D721Med (cell line): ENCODE results near the gene CABLES2.

Experiments
- DNase-seq: peaks from one replicate; pipeline ENCODE4 v3.0.0; 2011; ENCODE audit warnings: low spot score; ENCODE audit not compliant: insufficient read length
- FAIRE-seq: peaks from 2 replicates; lab custom pipeline; 2011; peaks lifted over from hg19 to GRCh38; lab: Jason Lieb, UNC
- TF ChIP-seq, protein P1 (sequence below): IDR thresholded peaks from 2 replicates; pipeline ENCODE4 v1.5.1; 2012; ENCODE audit warnings: mild to moderate bottlenecking, control low read depth; ENCODE audit not compliant: insufficient read depth; ENCODE audit errors: missing control alignments

CABLES2 gene

DNA sequence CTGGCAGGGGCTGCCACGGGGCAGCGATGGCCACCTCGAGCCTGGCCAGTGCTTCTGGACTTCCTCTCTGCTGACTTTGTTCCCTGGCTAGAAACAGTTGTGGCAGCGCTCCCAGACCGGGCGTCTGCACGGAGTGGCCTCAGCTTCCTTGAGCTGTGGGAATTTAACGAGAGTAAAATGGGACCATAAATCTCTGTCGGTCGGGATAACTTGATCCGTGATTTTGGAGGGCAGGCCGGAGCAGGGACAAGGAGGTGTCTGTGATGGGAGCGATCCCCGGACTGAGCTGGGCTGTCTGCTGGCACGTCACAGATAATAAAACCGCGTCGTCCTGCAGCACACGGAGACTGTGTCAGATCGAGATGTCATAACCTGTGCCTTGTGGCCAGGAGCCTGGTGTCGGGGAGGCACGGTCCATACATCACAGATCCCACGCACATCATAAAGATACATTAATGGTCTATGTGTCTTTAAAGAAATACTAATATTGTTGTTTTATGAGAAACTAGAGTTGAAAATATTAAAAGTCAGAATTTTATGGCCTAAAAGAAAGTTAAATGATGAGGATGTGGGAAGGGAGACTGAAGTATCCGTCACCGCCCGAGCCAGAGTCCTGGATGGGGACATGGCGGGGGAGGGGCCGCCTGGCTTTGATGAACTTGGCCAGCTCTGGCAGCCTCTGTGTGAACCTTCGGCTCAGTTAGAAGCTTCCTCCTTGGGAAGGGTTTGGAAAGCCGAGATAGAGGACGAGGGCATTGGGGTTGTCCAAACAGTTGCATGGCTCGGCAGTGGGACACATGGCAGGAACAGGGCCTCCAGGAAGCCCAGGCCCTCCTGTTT lies 26.8 kb upstream of the CABLES2 start:
- no peak for FAIRE-seq
- DNase-seq, result no peak
- TF ChIP-seq, protein P1, sequence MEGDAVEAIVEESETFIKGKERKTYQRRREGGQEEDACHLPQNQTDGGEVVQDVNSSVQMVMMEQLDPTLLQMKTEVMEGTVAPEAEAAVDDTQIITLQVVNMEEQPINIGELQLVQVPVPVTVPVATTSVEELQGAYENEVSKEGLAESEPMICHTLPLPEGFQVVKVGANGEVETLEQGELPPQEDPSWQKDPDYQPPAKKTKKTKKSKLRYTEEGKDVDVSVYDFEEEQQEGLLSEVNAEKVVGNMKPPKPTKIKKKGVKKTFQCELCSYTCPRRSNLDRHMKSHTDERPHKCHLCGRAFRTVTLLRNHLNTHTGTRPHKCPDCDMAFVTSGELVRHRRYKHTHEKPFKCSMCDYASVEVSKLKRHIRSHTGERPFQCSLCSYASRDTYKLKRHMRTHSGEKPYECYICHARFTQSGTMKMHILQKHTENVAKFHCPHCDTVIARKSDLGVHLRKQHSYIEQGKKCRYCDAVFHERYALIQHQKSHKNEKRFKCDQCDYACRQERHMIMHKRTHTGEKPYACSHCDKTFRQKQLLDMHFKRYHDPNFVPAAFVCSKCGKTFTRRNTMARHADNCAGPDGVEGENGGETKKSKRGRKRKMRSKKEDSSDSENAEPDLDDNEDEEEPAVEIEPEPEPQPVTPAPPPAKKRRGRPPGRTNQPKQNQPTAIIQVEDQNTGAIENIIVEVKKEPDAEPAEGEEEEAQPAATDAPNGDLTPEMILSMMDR, result no peak

GRCh38 chr20:62430866-62431447 lies 23.9 kb upstream of the CABLES2 start:
- no peak for DNase-seq
- FAIRE-seq, result no peak
- TF ChIP-seq, protein P1, result no peak

DNA sequence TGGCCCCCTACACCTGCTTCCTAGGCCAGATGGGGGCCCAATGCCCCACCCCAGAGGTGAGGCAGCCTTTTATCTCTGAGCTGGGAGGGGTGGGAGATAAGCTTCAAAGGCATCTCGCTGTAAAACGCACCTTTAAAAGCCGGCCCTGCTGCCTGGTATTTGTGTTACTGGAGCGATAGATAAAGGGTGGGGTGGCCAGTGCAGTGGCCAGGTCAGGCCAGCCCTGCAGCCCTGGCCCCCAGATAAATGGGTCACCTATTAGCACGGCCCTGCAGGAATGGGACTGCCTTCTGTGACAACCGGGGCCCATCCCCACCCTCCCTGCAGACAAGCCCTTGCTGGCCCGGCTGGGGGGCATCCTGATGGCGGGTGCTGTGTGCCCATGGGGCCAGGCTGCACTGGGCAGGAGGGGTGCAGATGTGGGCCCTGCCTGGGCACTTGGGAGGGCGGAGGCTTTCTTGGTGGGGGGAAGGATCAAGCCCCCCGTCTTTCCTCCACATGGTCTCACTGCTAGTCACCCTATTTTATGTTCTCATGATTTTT lies 23.3 kb upstream of the CABLES2 start:
- TF ChIP-seq, protein P1, result no peak
- DNase-seq (no peak), FAIRE-seq (no peak)

GRCh38 chr20:62429455-62430310 lies 22.6 kb upstream of the CABLES2 start:
- TF ChIP-seq, protein P1, result no peak
- FAIRE-seq (no peak), DNase-seq (no peak)

DNA sequence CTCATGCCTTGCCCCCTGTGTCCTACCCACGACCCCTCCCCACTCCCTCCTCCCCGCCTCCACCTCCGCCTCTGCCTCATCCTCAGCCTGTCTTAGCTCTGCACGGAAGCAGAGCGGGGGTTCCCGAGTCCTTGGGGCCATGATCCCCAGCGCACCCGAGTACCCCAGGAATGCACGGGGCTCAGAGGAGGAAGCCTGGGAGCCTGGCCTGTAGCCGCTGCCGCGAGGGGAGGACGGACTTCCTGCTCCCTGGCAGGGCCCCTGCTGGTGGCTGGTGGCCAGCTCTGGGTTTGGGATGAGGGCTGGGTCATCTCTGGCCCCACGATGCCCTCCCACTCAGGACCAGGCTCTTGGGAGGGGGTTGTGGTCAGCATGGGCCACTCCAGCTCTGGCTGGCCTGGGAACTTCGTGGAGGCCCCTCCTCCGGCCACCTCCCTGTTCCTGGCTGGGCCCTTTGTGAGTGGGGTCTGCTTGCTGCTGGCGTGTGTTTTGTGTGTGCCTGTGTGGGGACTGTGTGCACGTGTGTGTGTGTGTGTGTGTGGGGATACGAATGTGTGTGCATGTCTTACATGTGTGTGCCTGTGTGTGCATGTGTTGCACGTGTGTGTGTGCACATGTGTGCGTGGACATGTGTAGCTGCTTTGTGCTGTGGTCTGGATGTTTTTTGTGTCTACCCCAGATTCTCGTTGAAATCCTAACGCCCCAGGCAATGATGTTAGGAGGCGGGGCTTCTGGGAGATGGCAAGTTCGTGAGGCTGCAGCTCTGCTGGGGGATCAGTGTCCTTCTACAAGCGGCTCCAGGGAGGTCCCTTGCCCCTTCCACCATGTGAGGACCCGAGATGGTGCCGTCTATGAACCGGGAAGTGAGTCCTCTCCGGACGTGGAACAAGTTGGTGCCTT lies 21.6 kb upstream of the CABLES2 start:
- TF ChIP-seq, protein P1, result no peak
- DNase-seq (no peak), FAIRE-seq (no peak)

DNA sequence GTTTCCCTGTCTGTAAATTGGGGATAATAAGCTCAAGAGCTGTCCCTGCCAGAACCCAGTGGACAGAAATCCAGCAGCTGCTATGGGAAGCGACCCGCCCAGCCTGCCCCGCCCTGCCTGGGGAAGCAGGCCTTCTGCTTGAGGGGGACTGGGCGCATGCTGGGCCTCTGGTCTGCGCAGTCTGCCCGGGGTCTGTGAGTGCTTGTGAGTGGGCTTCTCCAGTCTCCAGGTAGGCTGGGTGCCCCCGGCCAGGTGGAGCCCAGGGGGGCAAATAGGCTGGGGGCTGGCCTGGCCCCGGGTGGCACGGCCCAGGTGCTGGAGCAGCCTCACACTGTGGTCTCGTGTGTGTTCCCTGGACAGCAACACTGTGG lies 20.9 kb upstream of the CABLES2 start:
- FAIRE-seq (no peak), DNase-seq (no peak)
- TF ChIP-seq, protein P1, result no peak
